HG03439 (cell line): Measurements from ENCODE around the gene BTBD9.

ENCODE experiments used
- ATAC-seq: cut with Tn5 transposase; IDR thresholded peaks from one replicate; pipeline ENCODE4 v1.9.1; 2021; ENCODE audit warnings: mild to moderate bottlenecking, moderate library complexity; ENCODE audit not compliant: unreplicated experiment

The BTBD9 gene

DNA sequence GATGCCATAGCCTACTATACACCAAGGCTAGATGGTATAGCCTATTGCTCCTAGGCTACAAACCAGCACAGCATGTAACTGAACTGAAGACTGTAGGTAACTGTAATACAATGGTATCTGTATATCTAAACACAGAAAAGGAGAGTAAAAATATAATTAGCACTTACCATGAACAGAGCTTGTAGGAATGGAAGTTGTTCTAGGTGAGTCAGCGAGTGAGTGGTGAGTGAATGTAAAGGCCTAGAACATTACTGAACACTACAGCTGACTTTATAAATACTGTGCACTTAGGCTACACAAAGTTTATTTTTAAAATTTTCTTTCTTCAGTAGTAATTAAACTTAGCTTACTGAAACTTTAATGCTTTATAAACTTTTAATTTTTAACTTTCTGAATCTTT, 129.5 kb downstream of the BTBD9 start:
- ATAC-seq: no peak

DNA sequence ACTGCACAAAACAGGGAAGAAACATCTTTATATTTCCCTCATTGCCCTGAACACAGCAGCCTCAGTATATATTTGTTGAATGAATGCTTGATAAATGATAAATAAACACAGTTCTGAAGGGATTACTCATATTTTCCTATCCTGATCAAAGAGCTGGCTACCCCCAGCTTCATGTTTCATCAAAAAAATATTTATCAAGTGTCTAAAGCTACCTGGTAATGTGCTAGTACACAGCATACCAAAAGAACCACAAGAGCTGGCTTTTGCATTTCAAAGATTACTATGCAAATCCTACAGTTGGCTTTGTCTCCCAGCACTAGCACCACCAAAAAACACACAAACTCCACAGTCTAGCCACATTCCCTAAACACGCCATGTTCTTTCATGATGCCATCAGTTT, 130.0 kb downstream of the BTBD9 start:
- no peak for ATAC-seq

DNA sequence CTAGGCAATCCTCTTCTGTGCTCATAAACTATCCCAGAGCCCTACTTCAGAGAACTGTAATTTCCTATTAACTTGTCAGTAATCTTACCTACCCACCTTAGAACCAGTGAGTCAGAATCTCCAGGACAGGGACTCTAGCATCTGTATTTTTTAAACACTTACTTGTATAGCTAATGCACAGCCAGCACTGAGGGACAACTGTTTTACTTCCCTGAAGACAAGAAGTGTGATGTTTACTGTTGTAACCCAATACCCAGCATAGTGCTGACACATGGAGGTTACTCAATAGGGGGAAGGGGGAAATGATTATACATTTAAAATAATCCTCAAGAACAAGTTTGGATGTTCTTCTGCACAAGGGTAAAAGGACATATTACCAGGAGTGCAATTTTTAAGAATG, 130.8 kb downstream of the BTBD9 start:
- no peak for ATAC-seq

DNA sequence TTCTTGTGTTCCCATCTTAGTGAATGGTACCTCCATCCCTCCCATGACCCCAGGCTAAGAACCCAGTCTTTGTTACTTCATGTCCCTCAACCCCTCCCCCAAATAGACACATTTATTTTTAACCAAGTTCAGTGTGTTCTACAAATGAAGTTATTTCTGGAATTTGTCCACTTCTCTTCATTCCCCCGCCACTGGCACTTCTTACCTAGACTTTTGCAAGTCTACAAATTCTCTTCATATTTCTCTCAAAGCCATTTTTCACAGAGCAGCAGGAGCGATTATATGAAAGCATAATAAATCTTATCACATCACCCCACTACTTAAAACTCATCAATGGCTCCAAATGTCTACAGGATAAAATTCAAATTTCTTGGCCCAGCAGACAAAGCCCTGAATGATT, 131.4 kb downstream of the BTBD9 start:
- ATAC-seq: no peak

DNA sequence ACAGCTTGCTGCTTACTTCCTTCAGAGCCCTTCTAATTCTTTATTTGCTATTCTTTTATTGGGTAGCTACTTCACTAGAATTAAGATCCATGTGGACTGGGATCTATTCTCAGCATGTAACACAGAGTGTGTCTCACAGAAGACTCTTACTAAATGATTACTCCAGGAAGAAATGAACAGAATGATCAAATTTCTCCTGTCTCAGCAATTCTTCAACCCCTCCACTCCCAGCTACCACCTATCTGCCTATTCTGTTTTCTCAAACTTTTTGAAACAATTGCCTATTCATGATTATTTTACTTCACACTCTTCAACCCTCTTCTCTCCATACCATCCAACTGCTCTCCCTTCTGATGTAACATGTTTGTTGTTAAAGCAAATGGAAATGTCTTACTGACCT, 132.6 kb downstream of the BTBD9 start:
- ATAC-seq: no peak

DNA sequence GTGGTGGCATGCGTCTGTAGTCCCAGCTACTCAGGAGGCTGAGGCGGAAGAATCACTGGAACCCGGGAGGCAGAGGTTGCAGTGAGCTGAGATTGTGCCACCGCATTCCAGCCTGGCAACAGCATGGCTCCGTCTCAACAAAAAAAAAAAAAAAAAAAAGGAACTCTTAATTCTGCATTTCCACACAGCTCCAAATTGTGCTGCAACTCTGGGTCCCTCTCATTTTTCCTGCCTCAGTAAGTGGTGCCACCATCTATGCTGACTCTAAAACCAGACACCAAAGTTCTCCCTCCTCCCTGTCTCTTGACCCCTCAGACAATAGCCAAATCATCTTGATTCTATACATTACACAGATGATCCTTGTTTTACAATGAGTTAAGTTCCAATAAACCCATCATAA, 133.9 kb downstream of the BTBD9 start:
- no peak for ATAC-seq

DNA sequence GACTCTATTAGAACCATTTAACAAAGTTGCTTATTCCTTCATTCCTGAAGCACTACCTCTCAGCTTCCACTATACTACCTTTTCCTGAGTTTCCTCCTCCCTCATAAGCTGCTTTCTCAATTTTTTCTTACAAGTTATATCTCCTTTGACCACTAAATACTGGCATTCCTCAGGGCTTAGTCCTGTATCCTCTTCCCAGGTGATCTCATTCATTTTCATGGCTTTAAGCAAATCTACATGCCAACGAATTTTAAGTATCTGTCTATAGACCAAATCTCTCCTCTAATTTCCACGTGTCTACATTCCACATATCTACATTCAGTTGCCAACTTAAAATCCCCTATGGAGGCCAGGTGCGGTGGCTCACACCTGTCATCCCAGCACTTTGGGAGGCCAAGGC, 134.7 kb downstream of the BTBD9 start:
- ATAC-seq: no peak

DNA sequence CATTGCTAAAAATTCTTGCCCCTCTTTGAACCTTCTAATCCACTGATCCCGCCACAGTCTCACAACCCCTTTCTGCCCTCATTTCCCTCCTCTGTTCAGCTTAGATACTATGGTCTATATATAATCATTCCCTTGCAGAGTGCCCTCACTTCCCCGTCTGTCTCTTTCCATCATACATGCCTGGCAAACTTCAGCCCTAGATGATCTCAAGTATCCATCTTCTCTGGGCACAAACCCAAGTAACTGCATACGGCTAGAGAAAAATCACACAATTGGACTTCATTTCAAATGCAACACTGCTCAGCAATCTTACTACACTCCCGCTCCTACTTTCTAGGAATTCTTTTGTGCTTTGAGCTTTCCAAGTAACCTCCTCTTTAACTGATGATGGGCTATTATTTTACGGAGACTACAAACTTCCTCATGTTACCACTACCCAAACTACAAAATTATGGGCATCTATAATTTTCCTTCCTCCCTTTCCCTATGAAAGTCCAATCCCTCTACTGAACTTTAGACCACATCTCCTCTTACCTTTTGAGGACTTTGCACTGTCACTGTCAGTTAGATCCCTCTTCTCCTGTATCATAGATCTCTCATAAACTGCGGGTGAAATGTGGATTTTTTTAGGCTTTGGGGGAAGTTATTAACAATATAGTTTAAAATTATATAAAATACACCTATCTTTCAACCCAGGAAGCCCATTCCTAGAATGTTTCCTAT, 135.6 kb downstream of the BTBD9 start:
- no peak for ATAC-seq

DNA sequence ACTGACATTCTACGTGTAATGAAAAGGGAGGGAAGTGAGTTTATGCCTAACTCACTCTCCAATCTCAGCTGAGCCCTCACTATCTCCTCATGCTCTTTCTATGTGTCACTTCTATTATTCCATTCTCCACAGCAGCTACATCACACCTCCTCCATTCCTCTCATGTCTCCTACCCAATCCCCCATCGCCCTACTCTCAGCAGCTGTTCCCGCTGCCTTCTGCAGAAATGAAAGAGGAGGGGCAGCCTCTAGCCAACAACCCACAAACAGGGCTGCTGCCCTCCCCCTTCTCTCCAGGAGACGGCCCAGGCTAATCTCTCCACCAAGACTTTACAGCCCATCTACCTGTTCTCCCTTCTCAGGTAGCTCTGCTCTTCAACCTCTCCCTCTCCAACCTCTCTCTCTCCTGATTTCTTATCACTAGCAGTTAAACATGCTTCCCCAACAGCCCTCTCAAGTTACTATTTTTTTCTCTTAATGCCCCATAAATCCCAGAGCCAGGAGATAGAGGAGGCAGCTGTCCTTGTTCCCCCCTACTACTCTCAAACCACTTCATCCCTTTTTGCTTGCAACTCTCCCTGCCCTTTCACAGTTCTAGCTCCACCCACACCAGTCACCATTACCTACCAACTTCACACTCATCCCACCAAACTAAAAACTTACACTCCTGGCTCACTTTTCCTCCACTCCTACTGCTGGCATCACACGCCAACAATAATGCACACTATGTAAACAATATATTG, 136.5 kb downstream of the BTBD9 start:
- ATAC-seq: no peak

DNA sequence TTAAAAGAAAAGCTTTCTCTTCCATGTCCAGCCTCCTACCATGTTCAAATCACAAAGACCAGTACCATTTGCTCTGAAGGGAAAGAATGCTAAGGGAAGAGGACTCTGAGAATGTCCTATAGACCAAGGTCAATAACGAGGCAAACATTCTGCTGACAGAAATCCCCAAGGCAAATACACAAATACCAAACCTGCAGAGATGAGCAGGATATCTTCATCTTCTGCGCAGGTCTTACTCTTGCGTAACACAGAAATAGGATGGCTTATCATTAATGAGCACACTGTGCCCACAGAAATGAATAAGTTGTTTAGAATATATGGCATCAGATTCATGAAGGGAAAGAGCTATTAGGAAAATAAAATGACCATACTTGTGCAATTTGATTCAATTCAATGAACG, 137.3 kb downstream of the BTBD9 start:
- no peak for ATAC-seq

DNA sequence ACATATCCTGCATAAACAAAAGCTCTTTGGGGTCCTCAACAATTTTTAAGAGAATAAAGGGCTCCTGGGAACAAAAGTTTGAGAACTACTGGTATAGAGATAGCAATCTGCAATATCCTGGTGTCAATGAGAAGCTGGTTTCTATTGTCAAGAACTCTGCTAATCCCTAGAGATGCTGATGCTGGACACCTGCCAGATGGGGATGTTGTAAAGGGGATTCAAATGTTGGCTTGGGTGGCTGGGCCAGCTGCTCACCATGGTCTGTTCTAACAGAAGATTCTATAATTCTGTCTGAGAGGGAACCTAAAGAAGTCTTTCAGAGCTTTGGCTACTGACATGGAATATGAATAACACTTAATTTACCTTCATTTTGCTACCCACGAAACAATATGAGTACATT, 137.8 kb downstream of the BTBD9 start:
- no peak for ATAC-seq

DNA sequence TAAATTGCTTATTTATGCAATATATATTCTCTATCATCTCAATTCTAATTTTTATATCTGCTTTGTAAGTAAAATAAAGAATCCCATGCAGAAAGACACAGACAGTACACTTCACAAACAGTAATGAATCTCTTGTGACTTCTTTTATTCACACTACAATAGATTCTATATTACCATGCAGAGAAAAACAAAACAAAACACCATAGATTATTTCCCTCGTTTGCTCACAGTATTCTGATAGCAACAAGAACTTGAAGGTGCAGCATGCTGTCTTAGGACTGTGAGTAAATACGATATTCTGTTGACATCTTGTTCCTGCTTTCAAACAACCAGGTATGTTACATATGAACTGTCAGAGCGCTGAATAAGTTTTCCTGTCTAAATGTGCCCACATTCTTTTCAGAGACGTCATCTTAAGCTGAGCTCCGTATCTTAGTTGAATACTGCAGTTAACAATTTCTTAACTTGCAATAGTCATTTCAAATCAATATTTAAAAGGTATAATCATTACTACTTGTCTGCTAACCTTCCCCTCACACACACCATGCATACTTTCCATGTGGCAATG, 140.1 kb downstream of the BTBD9 start:
- no peak for ATAC-seq

DNA sequence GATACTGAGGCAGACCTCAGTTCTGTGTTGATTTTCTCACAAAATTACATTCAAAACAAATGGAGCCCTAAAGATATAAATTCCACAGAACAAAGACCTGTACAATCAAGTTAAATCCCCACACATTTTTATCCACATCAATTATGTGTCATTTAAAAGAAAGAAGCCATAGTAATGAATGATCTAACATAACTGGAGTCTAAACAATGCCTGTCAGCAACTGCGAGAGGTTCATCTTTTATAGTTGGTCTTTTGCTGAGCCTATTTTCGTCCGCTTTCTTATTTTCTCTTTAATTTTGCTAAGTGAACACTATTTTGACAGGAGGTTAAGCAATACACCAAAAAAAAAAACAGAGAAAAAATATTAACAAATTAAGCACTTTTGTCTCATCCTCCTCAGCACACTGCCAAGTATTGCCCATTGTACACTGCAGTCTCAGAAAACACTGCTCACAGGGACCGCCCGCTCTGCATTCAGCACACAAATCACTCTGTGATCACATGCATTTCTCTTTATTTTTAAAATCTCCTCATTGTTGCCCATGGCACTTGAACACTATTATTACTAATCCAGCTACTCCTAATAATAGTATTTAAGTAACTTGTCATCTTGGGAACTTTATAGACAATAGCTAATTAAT, 140.8 kb downstream of the BTBD9 start:
- ATAC-seq: no peak

DNA sequence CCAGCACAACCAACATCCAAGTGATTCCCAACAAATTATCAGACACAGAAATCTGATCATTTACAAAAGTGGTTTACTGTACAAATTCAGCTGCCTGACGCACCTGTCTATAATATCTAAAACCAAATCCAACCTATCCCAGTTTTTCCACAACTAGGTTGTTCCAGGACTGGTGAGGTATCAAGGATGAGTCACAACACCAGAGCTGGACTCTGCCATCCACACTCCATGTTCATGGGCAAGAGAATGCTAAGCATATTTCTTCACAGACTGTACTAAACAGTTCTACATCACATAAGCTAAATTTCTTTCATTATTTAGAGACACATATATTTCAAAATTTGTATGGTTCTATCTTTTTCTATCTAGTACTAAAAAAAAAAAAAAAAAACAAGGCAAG, 141.6 kb downstream of the BTBD9 start:
- ATAC-seq: no peak

DNA sequence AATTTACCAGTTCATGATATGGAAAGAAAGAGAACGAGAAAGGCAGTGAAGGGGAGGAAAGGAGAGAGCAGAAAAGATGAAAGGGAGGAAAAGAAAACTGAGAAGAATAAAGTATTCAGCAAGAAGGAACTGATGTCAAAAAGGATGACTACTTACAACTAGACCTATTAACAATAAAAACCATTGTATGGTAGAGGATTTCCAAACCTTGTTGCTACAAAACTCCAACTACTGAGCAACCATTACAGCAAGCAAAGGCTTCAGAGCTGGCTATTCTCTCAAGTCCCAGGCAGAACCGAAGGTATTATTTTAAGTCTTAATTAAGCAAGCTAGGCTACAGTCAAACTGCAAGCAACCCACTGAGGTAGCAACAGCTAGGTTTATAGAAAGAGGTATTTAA, 142.2 kb downstream of the BTBD9 start:
- no peak for ATAC-seq

DNA sequence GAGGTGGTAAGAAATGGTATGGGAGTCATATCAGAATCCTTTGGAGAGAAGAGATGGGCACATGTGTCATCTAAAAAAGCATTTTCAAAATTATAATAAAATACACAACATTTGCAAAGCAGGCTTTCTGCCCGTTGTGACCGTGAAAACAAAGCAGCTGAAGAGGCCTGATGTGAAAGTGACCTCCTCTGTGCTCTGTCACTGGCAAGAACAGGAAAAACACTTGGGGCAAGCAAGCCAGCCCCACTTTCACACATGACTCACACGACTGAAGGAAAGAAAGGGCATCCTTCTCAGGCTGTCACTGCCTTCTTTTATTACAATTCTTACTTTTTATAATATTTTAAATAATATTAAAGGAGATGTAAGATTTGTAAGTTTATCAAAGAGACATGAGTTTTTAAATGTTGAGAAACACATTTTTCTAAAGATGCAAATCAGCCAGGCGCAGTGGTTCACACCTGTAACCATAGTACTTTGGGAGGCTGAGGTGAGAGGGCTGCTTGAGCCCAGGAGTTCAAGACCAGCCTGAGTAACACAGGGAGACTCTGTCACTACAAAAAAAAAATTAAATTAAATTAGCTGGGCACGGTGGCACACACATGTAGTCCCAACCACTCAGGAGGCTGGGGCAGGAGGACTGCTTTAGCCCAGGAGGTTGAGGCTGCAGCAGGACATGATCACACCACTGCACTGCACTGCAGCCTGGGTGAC, 143.7 kb downstream of the BTBD9 start:
- no peak for ATAC-seq

DNA sequence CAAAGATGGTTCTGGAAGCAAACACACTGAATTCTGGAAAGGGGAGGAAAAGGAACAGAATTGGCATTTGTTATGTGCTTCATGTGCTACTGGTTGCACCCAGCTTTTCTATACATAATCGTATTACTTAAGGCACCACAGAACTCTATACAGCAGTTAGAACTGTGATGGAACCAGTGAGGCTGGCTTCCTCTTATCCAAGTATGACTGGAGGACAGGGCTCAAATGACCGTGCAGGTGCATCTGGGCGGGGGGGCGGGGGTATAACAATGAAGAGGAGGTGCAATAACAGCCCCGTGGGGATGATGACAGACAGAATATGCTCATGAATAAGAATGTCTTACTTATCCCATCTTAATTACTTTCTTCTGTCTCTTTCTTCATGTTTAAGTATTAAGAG, 144.2 kb downstream of the BTBD9 start:
- ATAC-seq: no peak

DNA sequence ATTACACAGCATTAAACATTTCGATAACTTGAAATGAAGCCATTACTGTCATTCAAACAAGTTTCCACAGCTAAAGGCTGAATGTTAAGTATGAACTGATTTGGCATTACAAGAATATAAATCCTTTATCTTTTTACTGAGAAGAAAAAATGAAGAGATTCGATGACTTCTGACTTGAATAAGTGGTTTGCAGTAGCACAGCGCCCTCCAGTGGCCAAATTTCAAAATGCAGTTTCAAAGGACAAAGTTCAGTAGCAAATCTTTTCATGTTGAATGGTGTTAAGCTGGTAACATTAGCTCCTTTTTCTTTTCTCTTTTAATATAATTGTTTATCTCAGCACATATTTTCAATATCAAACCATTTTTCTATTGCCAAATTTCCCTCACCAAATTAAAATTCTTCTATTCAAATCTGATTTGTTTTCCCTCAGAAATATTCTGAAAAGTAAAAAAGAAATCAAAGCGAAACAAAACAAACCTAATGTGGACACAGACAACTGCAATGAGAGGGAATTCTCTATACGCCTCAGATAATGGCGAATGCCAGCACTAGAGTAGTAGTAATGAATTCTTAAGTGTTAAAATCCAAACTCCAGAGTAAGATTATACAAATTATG, 145.7 kb downstream of the BTBD9 start:
- no peak for ATAC-seq

DNA sequence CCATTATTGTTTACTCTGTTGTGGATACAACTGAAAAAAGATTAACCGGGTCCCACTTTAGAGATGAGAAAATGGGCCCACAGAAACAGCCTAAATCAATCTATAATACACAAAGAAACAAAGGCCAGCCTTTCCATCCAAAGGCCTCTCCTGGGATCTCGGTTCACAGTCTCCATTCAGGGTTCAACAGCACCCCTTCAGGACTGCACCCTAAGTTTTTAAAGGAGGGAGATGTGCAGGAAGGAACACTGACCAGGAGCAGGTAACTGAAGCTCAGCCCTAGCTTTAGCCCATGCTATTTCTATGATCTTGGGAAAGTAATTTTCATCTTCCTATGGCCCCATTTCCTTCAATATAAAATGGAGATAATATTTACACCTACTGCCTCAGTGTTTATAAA, 147.7 kb downstream of the BTBD9 start:
- ATAC-seq: no peak

DNA sequence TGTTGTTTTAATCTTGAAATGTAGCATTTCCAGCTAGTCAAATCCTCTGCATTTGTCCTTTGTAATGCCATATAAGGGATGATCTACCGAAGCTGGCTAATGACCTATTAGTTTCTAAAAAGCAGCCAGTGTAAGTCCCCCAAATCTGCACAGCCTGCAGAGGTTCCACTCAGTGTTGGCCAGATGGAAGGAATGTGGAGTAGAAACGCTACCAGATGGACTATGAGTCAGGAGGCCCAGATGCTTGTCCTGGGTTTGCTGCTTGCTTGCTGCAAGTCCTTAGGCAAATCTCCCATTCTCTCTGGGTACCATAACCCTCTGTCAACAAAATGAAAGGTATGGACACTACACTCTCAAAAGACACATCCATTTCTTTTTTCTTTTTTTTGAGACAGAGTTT, 149.8 kb downstream of the BTBD9 start:
- ATAC-seq: no peak

DNA sequence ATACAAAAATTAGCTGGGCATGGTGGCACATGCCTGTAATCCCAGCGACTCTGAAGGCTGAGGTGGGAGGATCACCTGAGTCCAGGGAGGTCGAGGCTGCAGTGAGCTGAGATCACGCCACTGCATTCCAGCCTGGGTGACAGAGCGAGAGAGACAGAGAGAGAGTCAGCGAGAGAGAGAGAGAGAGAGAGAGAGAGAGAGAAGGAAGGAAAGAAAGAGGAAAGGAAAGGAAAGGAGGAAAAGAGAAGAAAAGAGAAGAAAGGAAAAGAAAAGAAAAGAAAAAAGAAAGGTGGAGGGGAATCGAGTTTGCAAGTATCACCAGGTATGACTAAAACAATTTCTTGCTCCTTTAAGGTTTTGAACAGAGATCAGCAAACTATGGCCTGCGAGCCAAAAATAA, 152.3 kb downstream of the BTBD9 start:
- ATAC-seq: no peak
